Stimulated activated CD8-positive, alpha-beta memory T cell treated with anti-CD3 and anti-CD28 coated beads, Interleukin-12 subunit alpha, Interleukin-12 subunit beta, amount 100 ng/mL, for 1 hour (primary cell): ENCODE measurements around the gene ORMDL3.
"Not testable (repeated sequence)": the region's sequence is repeated elsewhere in the genome, so short reads cannot be mapped to it uniquely, and the experiment has no call there.

Experiments used
- DNase-seq: peaks from one replicate; pipeline ENCODE4 v3.0.0-alpha.2; 2020; ENCODE audit warnings: low read depth

Gene ORMDL3

GRCh38 chr17:39923836-39924690 lies 3.3 kb downstream of the ORMDL3 start:
- DNase-seq, result no peak

GRCh38 chr17:39923230-39923629 lies 4.2 kb downstream of the ORMDL3 start:
- DNase-seq, result no peak

DNA sequence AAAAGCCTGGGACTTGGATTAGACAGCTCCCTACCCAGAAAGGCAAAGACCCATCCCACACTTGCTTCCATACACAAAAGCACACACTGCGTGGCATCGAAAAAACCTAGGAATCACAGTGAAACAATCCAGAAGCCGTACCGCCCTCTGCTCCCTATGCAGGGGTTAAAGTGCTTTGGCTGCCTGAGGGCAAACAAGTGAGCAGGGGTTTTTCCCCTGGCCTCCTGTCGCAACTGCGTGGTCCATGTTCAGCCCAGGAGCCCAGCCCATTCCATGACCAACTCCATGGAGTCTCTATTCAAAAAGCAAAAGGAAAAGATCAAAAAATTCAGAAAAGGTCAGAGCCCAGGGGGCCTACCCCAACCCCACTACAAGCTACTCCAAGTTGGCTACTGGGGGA lies 5.4 kb downstream of the ORMDL3 start:
- no peak for DNase-seq

- DNase-seq, result no peak
Observed at GRCh38 chr17:39921323-39921722, 6.1 kb downstream of the ORMDL3 start.

- DNase-seq, result no peak
Observed at GRCh38 chr17:39920218-39921210, 6.9 kb downstream of the ORMDL3 start.

- no peak for DNase-seq
Observed at GRCh38 chr17:39919087-39919683, 8.2 kb downstream of the ORMDL3 start.

- no peak for DNase-seq
Observed at GRCh38 chr17:39916918-39917317, 10.5 kb downstream of the ORMDL3 start.

- DNase-seq, result no peak
Observed at GRCh38 chr17:39915559-39915958, 11.8 kb downstream of the ORMDL3 start.

GRCh38 chr17:39913989-39914388 lies 13.4 kb downstream of the ORMDL3 start:
- no peak for DNase-seq

- DNase-seq, result no peak
Observed at GRCh38 chr17:39908789-39909352, 18.5 kb downstream of the ORMDL3 start.

- no peak for DNase-seq
Observed at GRCh38 chr17:39904990-39905288, 22.5 kb downstream of the ORMDL3 start.

GRCh38 chr17:39903158-39903884 lies 24.1 kb downstream of the ORMDL3 start:
- no peak for DNase-seq

DNA sequence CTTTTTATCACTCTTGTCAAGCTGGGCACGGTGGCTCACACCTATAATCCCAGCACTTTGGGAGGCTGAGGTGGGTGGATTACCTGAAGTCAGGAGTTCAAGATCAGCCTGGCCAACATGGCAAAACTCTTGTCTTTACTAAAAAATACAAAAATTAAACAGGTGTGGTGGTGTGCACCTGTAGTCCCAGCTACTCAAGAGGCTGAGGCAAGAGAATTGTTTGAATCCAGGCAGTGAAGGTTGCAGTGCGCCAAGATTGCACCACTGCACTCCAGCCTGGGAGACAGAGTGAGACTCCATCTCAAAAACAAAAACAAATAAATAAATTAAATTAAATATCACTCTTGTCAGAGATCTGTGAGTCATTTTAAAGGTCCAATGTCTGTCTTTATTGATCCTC lies 25.4 kb downstream of the ORMDL3 start:
- not testable (repeated sequence) for DNase-seq

GRCh38 chr17:39899215-39899614 lies 28.2 kb downstream of the ORMDL3 start:
- DNase-seq, result no peak

GRCh38 chr17:39898088-39898487 lies 29.3 kb downstream of the ORMDL3 start:
- no peak for DNase-seq

DNA sequence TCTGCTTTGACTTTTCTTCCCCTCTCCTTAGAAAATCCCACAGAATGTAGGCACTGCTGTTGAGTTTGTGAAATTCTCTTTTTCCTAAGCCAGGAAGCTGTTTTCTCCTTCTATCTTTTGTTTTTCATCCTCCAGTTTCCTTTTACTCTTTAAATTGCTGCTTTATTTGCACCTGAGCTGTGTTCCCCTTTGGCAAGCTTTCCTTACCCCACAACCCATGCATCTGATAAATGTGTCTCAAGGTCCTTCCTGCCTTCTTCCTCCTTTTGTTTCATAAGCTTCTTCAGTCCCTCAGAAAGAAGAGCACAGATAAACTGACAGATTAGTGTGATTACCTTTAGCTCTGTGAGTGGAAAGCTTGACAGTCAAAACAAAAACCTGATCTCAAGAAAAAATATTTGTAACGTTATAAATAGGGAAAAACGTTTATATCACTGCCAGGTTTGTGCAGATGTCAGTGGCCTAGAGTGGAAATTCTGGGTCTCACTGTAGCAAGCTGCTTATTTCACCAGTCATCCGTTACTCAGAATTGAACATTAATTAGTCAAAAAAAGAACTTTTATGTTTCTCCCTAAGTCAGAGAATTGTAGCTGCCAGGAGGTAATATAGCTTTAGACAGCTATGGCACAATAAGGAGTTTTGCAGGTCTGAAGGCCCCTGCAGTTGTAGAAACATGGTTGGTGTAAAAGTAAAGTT lies 32.6 kb downstream of the ORMDL3 start:
- DNase-seq, result no peak

GRCh38 chr17:39889200-39889599 lies 38.2 kb downstream of the ORMDL3 start:
- DNase-seq, result no peak

DNA sequence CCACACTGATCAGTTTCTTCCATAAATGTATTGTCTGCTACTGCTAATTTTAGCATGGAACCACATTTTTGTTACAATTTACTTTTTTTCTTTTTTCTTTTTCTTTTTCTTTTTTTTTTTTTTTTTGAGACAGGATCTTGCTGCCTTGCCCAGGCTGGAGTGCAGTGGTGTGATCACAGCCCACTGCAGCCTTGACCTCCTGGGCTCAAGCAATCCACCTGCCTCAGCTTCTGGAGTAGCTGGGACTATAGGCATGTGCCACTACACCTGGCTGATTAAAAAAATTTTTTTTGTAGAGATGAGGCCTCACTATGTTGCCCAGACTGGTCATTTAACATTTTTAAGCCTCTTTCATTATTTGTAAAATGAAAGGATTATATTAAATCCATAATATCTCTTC lies 40.3 kb downstream of the ORMDL3 start:
- DNase-seq, result no peak

DNA sequence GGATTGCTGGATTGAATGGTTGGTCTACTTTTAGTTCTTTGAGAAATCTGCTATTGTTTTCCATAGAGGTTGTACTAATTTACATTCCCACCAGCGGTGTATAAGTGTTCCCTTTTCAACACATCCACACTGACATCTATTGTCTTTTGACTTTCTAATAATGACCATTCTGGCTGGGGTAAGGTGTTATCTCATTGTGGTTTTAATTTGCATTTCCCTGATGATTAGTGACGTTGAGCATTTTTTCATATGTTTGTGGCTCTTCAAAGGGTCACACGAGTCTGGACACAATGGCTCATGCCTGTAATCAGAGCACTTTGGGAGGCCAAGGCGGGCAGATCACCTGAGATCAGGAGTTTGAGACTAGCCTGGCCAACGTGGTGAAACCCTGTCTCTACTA lies 41.3 kb downstream of the ORMDL3 start:
- DNase-seq, result not testable (repeated sequence)

DNA sequence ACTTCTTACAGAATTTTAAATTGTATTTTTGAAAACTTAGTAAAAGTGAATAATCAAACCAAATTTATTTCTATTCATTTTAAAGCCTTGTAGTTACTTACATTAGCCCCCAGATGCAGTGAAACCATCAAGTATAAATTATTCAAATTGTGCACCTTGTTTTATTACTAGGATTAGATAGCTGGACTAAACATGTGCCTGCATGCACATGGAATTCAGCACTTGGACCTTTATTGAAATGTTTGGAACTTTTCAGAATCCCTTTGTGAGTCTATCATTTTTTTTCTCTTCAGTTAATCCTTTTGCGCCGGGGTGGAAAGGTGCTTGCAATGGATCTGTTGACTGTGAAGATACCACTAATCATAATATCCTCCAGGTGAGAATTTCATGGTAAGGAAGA lies 54.6 kb downstream of the ORMDL3 start:
- DNase-seq, result no peak

DNA sequence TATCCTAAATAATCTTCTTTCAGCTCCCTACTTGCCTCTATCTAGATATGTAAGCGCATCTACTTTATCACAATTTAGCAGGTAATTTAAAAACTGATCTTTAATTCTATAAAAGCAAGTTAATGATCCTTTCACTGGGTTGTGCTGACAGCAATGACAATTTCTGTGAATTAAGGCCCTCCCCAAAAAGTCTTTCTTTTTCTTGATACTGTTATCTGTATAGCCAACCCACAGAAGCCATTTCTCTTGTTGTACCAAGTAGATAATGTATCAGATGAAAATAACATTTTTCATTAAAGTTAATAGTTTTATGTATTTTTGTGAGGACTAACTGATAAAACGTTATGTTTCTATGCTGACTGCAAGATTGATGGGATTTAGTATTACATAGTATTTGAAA lies 55.6 kb downstream of the ORMDL3 start:
- DNase-seq, result no peak
